PC-9 (cell line): ENCODE results near the gene CIT. TPM values are rescaled to one million over a fixed set of nuclear protein-coding genes. Genes with fewer than 3 reads are reported as not detected.
A peak's percentile ranks its signal among the peaks of the same experiment; 100 is the strongest.

Experiments
- BruUV-seq: library from RNA; stranded (reverse); fragments of 400-500 nt; replicated peaks from 2 replicates; lab custom pipeline; 2021; lab: Mats Ljungman, UMichigan
- CTCF ChIA-PET: fragments of 300-600 bp; sonication (Branson Sonifier 250); formaldehyde crosslinking; loops from one replicate; lab custom pipeline; 2022; ENCODE audit warnings: antibody characterized with exemption; lab: Charles Lee
- POLR2A ChIA-PET: fragments of 300-600 bp; sonication (Branson Sonifier 250); formaldehyde crosslinking; loops from one replicate; lab custom pipeline; 2022; ENCODE audit warnings: antibody characterized with exemption; ENCODE audit not compliant: unreplicated experiment; lab: Charles Lee
- DNase-seq, 2 experiments: peaks; one replicate each; pipeline versions ENCODE4 v3.0.0 to v3.0.0-alpha.2; 2015 to 2022; ENCODE audit warnings: mixed read lengths in 1 of 2
- H2AFZ ChIP-seq: fragments of 200-600 bp; sonication (generic); 2 replicates; pipeline ENCODE4 v1.8.1; 2017; ENCODE audit warnings: antibody characterized with exemption
- H3F3A ChIP-seq: fragments of 200-600 bp; sonication (generic); 2 replicates; pipeline ENCODE4 v1.8.1; 2017; ENCODE audit warnings: antibody characterized with exemption, mild to moderate bottlenecking, low read depth; ENCODE audit not compliant: insufficient read depth
- H3K27ac ChIP-seq: fragments of 200-600 bp; sonication (generic); 2 replicates; pipeline ENCODE4 v1.6.1; 2016; ENCODE audit warnings: mixed run types
- H3K27me3 ChIP-seq: fragments of 200-600 bp; sonication (generic); 2 replicates; pipeline ENCODE4 v1.6.1; 2016; ENCODE audit warnings: low read depth, mixed run types; ENCODE audit not compliant: insufficient read depth
- H3K36me3 ChIP-seq: fragments of 200-600 bp; sonication (generic); 2 replicates; pipeline ENCODE4 v1.6.1; 2016; ENCODE audit warnings: low read depth, mixed run types
- H3K4me1 ChIP-seq: fragments of 200-600 bp; sonication (generic); replicated peaks from 2 replicates; pipeline ENCODE4 v1.6.1; 2016; ENCODE audit warnings: mixed run types; ENCODE audit not compliant: insufficient read depth
- H3K4me2 ChIP-seq: fragments of 200-600 bp; sonication (generic); 2 replicates; pipeline ENCODE4 v1.6.1; 2017; ENCODE audit warnings: mixed run types
- H3K4me3 ChIP-seq: fragments of 200-600 bp; sonication (generic); 2 replicates; pipeline ENCODE4 v1.6.1; 2016; ENCODE audit warnings: mixed run types
- H3K79me2 ChIP-seq: fragments of 200-600 bp; sonication (generic); 2 replicates; pipeline ENCODE4 v1.6.1; 2017; ENCODE audit warnings: low read depth, mixed run types
- H3K9me2 ChIP-seq: fragments of 200-600 bp; sonication (generic); 2 replicates; pipeline ENCODE4 v1.8.1; 2017; ENCODE audit warnings: mild to moderate bottlenecking; ENCODE audit not compliant: insufficient read depth
- H3K9me3 ChIP-seq: fragments of 200-600 bp; sonication (generic); 2 replicates; pipeline ENCODE4 v1.8.1; 2016; ENCODE audit warnings: low read depth; ENCODE audit not compliant: insufficient read depth
- H4K20me1 ChIP-seq: fragments of 200-600 bp; sonication (generic); 2 replicates; pipeline ENCODE4 v1.8.1; 2017; ENCODE audit not compliant: insufficient read depth
- EZH2 ChIP-seq: fragments of 200-600 bp; sonication (generic); IDR thresholded peaks from 2 replicates; pipeline ENCODE4 v1.8.0; 2017; ENCODE audit warnings: antibody characterized with exemption, low read depth
- intact Hi-C: fragments of 100-400 bp; cut with micrococcal nuclease; formaldehyde crosslinking; loops from one replicate; pipeline ENCODE4 v1.10.0; 2022; ENCODE audit not compliant: unreplicated experiment
- total RNA-seq: library from RNA; stranded (reverse); gene quantifications from 2 replicates; pipeline ENCODE4 v1.2.3, GENCODE V29; 2021
- TF ChIP-seq, protein P1 (sequence below): fragments of 200-600 bp; sonication (generic); conservative IDR thresholded peaks from 2 replicates; pipeline ENCODE4 v1.6.1; 2017; ENCODE audit warnings: mixed run types, antibody characterized with exemption, mild to moderate bottlenecking, moderate library complexity

The CIT gene
- total RNA-seq, 1 experiment from 2014 or later = 81.8 TPM

DNA sequence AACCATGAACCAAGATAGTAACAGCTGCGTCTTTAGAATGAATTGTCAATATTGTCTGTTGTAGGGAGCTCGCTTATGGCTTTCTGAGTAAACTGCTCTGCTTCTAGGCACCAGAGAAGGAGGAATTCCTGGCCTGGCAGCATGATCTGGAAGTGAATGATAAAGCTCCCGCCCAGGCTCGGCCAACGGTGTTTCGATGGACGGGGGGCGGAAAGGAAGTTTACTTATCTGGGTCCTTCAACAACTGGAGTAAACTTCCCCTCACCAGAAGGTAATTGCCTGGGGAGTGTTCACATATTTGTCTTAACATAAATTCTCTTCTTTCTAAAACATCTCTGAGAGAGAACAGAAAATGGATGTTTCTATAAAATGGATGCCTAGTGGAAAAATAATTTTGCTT is 204.9 kb downstream of the CIT start:
- ChIA-PET CTCF (interaction anchor here (0.6 kb wide), 1 partner anchor 231 kb away, joined by 3 read pairs; no protein-coding TSS in a partner anchor), POLR2A (no interaction called here)
- Histone ChIP-seq H3K4me2 (no peak overlapping the region), H3K27ac (no peak overlapping the region), H3K4me1 (peaks cover 38% of the 10 kb centered on the region), H3K36me3 (peaks cover 45% of the 10 kb centered on the region), H4K20me1 (0 out of 2 replicates have a peak, but pooled peaks cover 10% of the 10 kb centered on the region), H3K9me2 (no peaks in the 10 kb centered on the region), H3K9me3 (no peaks in the 10 kb centered on the region), H3F3A (peaks cover 40% of the 10 kb centered on the region), H3K79me2 (peaks cover 40% of the 10 kb centered on the region), H3K27me3 (no peaks in the 10 kb centered on the region), H2AFZ (no peak overlapping the region), H3K4me3 (no peak overlapping the region)
- intact Hi-C loops = no loop called here
- TF ChIP-seq, protein P1, sequence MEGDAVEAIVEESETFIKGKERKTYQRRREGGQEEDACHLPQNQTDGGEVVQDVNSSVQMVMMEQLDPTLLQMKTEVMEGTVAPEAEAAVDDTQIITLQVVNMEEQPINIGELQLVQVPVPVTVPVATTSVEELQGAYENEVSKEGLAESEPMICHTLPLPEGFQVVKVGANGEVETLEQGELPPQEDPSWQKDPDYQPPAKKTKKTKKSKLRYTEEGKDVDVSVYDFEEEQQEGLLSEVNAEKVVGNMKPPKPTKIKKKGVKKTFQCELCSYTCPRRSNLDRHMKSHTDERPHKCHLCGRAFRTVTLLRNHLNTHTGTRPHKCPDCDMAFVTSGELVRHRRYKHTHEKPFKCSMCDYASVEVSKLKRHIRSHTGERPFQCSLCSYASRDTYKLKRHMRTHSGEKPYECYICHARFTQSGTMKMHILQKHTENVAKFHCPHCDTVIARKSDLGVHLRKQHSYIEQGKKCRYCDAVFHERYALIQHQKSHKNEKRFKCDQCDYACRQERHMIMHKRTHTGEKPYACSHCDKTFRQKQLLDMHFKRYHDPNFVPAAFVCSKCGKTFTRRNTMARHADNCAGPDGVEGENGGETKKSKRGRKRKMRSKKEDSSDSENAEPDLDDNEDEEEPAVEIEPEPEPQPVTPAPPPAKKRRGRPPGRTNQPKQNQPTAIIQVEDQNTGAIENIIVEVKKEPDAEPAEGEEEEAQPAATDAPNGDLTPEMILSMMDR = no peak
- TF ChIP-seq EZH2 = no peak
- no peak for DNase-seq
- no TSS peak for BruUV-seq

DNA sequence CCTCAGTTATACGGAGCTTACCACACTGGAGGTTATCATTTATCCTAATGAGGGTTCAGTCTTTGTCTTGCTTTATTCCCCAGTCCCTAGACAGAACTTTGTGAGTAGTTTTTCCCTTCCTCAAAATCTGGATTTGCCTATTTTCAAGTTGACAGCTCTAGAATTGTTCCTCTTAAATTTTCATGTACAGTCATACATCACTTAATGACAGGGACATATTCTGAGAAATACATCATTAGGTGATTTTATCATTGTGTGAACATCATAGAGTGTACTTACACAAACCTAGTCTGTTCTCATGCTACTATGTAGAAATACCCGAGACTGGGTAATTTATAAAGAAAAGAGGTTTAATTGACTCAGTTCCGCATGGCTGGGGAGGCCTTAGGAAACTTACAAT is 206.1 kb downstream of the CIT start:
- no peak for TF ChIP-seq EZH2
- TF ChIP-seq, protein P1 = no peak
- Histone ChIP-seq H3K4me3 (no peak overlapping the region), H3F3A (peaks cover 41% of the 10 kb centered on the region), H3K27me3 (no peaks in the 10 kb centered on the region), H3K27ac (no peak overlapping the region), H3K9me3 (no peaks in the 10 kb centered on the region), H3K79me2 (peaks cover 40% of the 10 kb centered on the region), H3K36me3 (peaks cover 36% of the 10 kb centered on the region), H4K20me1 (0 out of 2 replicates have a peak, but pooled peaks cover 10% of the 10 kb centered on the region), H3K4me2 (no peak overlapping the region), H3K4me1 (peaks cover 44% of the 10 kb centered on the region), H3K9me2 (no peaks in the 10 kb centered on the region), H2AFZ (no peak overlapping the region)
- DNase-seq = no peak
- no TSS peak for BruUV-seq
- CTCF ChIA-PET = no interaction called here
- POLR2A ChIA-PET = no interaction called here
- intact Hi-C loops = no loop called here

DNA sequence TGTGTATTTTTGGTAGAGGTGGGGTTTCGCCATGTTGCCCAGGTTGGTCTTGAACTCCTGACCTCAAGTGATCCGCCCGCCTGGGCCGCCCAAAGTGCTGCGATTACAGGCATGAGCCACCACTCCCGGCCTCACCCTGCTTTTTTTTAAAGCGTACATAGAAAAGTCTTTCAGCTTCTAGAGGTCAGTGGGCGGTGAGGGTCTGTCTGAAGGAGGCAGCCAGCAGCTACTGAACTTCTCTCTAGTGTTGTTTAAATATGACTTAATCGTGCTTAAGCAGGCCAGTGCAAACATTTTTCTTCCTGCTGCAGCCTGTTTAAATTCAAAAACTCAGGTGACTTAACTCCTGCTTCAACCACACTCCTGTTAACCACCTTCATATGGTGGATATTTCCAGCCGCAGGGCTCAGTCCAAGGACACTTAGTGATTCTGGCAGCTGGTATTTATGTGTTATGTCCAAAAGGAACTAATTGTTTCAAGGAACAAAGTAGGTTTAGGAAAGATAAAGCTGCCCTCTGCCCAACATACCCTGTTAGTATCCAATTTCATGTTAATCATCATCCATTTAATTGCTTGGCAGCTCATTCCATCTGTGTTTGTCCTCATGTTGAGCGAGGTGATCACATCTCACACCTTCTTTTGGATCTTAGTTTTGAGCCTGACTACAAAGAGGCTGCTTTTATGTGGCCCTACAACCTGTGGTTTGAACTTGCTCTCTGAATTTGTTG is 207.2 kb downstream of the CIT start:
- Histone ChIP-seq H3F3A (peaks cover 35% of the 10 kb centered on the region), H3K27ac (peak overlapping the region; percentile 27; the same call in 1 of the 2 replicates), H2AFZ (no peak overlapping the region), H3K9me3 (no peaks in the 10 kb centered on the region), H3K9me2 (no peaks in the 10 kb centered on the region), H3K79me2 (peaks cover 40% of the 10 kb centered on the region), H3K36me3 (peaks cover 29% of the 10 kb centered on the region), H3K4me1 (peaks cover 44% of the 10 kb centered on the region), H3K4me2 (peak overlapping the region; percentile 92), H3K4me3 (no peak overlapping the region; the same call in 1 of the 2 replicates), H4K20me1 (0 out of 2 replicates have a peak, but pooled peaks cover 10% of the 10 kb centered on the region), H3K27me3 (no peaks in the 10 kb centered on the region)
- POLR2A ChIA-PET = no interaction called here
- CTCF ChIA-PET = interaction anchor here (0.6 kb wide), 1 partner anchor 221 kb away, joined by 9 read pairs; no protein-coding TSS in a partner anchor
- intact Hi-C loops = no loop called here
- TF ChIP-seq, protein P1 = no peak
- TF ChIP-seq EZH2 = no peak
- peak in 1 of 2 experiments; percentile 72 for DNase-seq
- BruUV-seq = TSS peak; percentile 7
